ENCODE results near the gene PLEK. TPM values are rescaled to one million over a fixed set of nuclear protein-coding genes. Genes with fewer than 3 reads are reported as not detected.

Gene PLEK
- total and polyA plus RNA-seq, 10 of the 15 experiments (the other 5 are each of a cell fraction or from before 2014, with no cell fraction given) = 229 to 804 (median 362) TPM

- TF ChIP-seq JUNB (IDR thresholded peaks at IDR 0.05) (peak; percentile 76), IKZF1 (conservative IDR thresholded peaks at IDR 0.05) (peak; percentile 44; the same call in 1 of the 2 replicates), TAF1 (IDR thresholded peaks at IDR 0.05; ENCODE audit: borderline replicate concordance, low read depth, low read length) (no peak), ATF2 (IDR thresholded peaks at IDR 0.05; ENCODE audit: low read length) (peak; percentile 75), CREB1 (IDR thresholded peaks at IDR 0.05; ENCODE audit: low read depth) (no peak), RUNX3 (IDR thresholded peaks at IDR 0.05; ENCODE audit: low read length) (peak; percentile 31), SREBF2 (IDR thresholded peaks at IDR 0.05; ENCODE audit: low read length) (no peak), ZNF207 (IDR thresholded peaks at IDR 0.05; ENCODE audit: borderline replicate concordance) (no peak), JUND (IDR thresholded peaks at IDR 0.05; ENCODE audit: low read depth, low read length) (no peak), FOXM1 (IDR thresholded peaks at IDR 0.05; ENCODE audit: low read depth, low read length) (0 out of 2 replicates have a peak, but pooled peaks have one; percentile 23), TCF7 (IDR thresholded peaks at IDR 0.05; ENCODE audit: borderline replicate concordance) (no peak), ATF7 (IDR thresholded peaks at IDR 0.05; ENCODE audit: low read depth) (no peak), MAX (IDR thresholded peaks at IDR 0.05; ENCODE audit: low read depth, low read length) (no peak), MEF2A (IDR thresholded peaks at IDR 0.05; ENCODE audit: insufficient read depth, low read depth, low read length) (0 out of 2 replicates have a peak, but pooled peaks have one; percentile 43), NFYA (IDR thresholded peaks at IDR 0.05; ENCODE audit: borderline replicate concordance, low read depth, low read length) (no peak), POLR2AphosphoS5 (IDR thresholded peaks at IDR 0.05; ENCODE audit: low read length) (0 out of 2 replicates have a peak, but pooled peaks have one; percentile 17), HDAC2 (IDR thresholded peaks at IDR 0.05) (no peak), DPF2 (IDR thresholded peaks at IDR 0.05) (0 out of 2 replicates have a peak, but pooled peaks have one; percentile 43), NR2C1 (IDR thresholded peaks at IDR 0.05) (no peak), LARP7 (IDR thresholded peaks at IDR 0.05) (no peak), NFIC (IDR thresholded peaks at IDR 0.05; ENCODE audit: low read depth, low read length) (peak; percentile 66), SPI1 (IDR thresholded peaks at IDR 0.05; ENCODE audit: borderline replicate concordance, insufficient read depth, low read depth, low read length) (peak; percentile 46; the same call in 1 of the 2 replicates), E2F4 (IDR thresholded peaks at IDR 0.05; ENCODE audit: low read depth, low read length) (no peak)
- TF ChIP-seq, protein P1, sequence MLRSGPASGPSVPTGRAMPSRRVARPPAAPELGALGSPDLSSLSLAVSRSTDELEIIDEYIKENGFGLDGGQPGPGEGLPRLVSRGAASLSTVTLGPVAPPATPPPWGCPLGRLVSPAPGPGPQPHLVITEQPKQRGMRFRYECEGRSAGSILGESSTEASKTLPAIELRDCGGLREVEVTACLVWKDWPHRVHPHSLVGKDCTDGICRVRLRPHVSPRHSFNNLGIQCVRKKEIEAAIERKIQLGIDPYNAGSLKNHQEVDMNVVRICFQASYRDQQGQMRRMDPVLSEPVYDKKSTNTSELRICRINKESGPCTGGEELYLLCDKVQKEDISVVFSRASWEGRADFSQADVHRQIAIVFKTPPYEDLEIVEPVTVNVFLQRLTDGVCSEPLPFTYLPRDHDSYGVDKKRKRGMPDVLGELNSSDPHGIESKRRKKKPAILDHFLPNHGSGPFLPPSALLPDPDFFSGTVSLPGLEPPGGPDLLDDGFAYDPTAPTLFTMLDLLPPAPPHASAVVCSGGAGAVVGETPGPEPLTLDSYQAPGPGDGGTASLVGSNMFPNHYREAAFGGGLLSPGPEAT (IDR thresholded peaks at IDR 0.05; ENCODE audit: low read depth) = 0 out of 2 replicates have a peak, but pooled peaks have one; percentile 17
- TF ChIP-seq, protein P2, sequence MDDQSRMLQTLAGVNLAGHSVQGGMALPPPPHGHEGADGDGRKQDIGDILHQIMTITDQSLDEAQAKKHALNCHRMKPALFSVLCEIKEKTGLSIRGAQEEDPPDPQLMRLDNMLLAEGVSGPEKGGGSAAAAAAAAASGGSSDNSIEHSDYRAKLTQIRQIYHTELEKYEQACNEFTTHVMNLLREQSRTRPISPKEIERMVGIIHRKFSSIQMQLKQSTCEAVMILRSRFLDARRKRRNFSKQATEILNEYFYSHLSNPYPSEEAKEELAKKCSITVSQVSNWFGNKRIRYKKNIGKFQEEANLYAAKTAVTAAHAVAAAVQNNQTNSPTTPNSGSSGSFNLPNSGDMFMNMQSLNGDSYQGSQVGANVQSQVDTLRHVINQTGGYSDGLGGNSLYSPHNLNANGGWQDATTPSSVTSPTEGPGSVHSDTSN (IDR thresholded peaks at IDR 0.05; ENCODE audit: insufficient replicate concordance, low read depth, low read length) = no peak
These were observed 12.2 kb downstream of the PLEK start (continued) for GRCh38 chr2:68377137-68377780.

Data from GM12878 (cell line).